Activated T-cell treated with anti-CD3 and anti-CD28 coated beads for 1 hour (primary cell): ENCODE measurements around the gene ROR1.

Experiments used
- DNase-seq: peaks from one replicate; pipeline ENCODE4 v3.0.0-alpha.2; 2020; ENCODE audit warnings: low read depth

The ROR1 gene

DNA sequence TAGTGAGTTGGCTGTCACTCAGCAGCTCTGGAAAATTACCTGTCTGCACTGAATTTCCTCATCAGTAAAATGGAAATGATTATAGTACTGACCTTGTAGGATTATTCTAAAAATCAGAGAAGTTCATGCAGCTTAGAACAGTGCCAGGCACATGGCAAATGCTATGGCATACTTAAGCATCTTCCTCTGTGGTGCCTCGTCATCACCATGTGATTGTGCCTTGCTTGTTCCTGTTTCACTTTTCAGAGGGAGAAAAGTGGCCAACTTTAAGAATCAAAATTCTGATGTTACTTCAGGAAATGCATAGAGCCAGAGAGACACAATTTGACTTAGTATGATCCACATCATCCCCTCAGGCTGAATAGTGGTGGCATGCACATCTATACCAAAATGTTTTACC lies 203.6 kb downstream of the ROR1 start:
- DNase-seq: no peak

DNA sequence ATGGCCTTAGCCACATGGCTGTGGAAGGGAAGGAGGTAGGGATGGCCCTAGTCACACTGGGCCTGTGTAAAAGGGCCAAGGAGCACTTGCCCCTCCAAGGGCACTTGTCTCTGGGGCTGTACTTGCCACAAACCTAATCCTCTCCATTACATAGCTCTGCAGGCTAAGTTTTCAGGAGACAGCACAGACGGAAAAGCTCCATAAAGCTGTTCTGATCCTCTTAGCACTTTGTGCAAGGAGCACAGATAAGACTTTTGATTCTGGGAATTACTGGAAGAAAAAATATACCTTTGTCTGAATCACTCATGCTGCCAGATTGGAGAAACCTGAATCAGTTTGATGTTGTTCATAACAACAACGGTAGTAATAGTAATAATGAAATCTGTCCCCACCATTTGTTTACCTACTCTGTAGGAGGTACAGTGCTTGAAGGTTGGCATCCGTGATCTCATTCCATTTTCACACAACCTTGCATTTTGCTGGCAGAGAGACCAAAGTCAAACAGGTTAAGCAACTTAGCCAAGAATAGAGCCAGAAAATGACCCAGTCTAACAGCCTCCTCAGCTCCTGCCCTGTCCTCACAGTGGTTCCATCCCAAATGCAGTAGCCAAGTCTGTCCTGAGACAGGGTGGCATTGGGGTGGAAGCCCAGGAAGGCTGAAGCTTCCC lies 207.1 kb downstream of the ROR1 start:
- no peak for DNase-seq

DNA sequence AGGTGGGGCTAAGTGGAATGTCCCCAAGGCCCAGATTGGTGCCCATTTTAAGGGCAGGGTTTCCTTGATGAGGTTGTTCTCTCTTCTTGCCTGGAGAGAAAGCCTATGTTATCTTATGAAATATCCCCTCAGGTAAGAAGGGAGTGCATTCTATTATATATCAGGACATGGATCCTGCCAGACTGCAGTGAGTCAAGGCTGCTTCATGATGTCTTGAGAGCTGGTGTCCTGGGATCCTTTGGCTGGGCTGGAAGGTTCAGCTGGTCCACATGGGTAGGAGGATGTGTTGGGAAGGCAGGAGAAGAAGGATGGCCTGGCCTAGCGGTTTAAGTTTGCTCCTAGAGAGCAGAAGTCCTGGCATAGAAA lies 207.6 kb downstream of the ROR1 start:
- no peak for DNase-seq

DNA sequence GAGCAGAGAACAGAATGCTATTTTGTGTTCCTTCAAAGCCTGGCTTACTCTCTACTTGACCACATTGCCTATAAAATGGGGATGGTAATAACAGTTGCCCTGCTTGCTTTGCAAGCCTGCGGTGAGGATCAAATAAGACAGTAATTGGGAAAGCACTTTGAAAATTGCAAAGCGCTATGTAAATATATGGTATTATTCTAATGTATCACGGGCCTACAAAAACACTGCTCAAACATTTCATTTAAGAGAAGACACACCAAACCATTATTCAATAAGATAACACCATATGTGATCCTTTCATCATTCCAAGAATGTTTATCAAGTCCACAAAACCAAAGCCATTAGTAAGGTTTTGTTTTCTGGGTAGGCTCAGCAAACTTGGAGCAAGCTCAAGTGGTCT lies 208.4 kb downstream of the ROR1 start:
- no peak for DNase-seq

DNA sequence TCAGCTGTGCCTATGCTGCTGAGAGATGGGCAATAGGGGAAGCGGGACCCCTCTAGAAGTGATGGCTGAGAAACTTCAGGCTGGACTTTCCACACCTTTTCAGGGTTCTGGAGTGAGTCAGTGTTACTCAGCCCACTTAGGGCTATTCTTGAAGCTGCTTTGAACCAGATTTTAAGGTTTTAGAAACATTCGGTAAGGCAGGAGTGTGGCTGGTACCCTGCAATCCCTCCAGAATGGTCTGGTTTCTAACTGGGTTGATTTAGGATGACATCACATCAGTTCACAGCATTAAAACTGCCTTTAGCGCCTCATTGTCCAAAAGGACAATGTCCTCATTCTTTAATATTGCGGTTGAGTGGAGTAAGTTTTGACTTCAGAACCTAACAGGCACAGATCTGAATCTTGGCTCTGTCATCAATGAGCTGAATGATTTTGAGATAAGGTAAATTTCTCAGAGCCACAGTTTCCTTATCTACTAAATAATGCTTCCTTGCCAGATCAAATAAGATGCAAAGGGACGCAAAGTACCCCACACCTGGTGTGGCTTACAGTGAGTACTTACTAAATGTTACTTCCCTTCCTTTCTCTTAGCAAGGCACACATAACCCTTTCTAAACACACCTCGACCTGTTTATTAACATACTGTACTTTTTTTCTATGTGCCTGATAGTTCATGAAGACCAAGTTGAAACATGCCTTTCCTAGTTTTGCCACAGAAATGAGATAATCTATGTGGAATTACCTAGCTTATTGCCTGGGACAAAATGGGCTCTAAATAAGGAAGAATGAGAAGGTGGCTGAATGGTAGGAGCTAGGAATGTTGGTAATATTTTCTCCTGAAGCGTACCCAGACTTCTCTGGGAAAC lies 209.8 kb downstream of the ROR1 start:
- DNase-seq: no peak

DNA sequence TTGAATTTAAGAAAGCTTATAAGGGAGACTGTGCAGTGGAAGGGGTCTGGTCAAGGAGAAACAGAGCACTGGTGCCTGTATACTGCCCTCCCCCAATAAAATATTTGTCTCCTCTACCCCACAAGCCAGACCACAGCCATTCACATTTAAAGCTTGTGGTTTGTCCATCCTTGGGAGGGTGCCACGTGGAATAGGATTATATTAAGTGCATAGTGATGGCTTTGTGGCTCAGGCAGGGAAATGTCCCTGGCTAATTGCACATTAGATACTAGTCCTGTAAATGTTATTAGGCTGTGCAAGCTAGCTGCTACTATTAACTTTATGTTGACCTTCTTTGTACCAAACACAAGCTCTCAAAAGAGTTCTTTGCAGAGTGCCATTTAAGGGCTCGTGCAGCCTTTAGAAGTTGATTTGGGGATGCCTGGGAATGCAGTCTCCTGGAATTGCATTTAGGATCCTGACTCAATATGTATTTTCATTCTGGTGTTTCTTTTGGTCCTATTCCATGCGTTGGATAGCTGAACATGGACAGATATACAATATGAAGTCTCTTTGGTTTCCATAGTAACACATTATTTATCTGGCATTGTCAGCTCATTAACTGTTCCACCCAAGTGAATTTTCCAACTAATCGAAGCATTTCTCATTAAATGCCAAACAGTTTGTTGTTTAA lies 210.6 kb downstream of the ROR1 start:
- DNase-seq: no peak

DNA sequence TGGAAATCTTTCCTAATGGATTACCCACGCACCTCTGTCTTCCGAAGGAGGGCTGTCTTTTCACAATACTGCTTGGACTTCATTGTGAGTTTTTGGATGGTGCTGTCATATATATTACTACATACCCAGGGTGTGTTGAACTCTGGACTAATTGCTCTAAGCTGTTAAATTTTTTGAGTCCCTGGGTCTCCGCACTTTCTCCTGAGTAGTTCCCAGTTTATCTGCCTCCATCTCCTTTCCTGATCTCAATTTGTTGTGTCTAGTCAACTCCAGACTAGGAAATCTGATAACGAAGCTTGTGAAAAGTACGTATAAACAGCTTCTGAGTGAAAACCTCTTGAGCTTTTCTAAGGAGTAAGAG lies 211.1 kb downstream of the ROR1 start:
- DNase-seq: no peak

DNA sequence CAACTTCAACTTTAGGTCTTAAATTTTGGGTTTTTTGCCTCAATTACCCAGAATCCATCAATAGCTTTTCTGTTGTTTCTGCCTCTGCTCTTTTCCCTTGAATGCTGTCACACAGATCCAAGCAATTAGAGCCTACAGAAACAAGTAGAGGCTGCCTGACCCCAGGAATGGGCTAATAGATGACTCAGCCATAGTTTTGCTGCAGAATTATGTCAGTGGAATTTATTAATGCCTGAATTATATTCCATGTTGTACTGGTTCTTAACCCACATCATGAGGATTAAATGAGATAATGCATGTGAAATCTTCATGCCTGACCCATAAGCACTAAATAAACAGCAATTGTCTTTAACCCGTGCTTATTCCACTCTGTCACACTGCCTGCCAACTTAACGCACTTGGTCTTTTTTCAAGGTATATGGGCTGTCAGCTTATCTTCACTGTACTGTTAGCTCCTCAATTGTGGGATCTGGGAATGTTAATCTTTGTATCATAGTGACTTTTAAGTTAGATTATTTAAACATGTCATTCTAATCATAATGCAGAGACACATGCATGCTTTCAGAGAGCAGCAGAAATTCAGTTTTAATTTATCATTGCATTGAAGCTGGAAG lies 213.3 kb downstream of the ROR1 start:
- DNase-seq: no peak

DNA sequence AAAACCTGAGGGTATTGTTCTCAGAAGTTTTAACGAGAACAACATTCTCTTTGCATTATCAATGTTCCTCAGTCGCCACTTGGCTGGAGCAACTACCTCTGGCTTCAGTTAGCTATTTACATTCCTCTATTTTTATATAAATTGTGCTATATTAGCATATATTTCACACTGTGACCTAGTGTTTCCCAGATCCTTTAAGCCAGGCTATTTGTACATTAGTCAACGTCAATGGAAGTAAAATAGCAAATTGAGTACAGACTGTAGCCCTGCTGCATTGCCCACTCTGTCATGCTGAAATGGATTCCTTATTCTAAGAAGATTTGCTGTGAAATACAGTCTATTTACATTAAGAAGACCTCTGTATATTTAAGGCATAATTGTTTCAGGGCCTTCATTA lies 213.8 kb downstream of the ROR1 start:
- no peak for DNase-seq

DNA sequence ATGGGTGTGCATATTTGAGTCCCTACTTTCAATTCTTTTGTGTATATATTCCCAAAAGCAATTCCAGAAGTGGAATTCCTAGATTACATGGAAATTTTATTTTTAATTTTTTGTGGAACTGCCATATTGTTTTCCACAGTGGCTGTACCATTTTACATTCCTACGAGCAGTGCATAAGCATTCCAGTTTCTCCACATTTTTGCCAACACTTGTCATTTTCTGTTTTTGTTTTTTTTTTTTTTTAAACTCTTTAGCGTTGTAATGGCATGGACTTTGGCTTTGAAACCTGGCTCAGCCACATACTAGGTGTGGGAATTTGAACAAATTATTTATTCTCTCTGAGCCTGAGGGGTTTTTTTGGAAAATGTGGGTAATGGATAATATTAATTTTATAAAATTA lies 215.1 kb downstream of the ROR1 start:
- DNase-seq: no peak

DNA sequence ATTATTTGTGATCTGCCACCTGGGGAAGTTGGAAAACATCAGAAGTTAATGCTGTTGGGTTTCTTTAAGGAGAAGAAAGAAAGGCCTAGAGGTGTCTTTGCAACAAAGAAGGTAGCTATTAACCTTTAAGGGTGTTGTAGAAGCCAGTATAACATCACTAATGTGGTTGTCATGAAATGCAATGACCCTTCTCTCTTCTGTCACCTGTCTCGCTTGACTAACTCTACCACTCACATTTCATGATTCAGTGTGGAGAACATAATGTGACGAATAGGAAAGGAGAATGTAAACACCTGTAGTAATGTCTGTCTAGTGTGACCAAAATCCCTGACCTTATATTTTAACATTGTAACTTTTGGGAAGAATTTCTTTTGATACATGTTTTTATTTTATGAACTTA lies 217.9 kb downstream of the ROR1 start:
- DNase-seq: no peak

DNA sequence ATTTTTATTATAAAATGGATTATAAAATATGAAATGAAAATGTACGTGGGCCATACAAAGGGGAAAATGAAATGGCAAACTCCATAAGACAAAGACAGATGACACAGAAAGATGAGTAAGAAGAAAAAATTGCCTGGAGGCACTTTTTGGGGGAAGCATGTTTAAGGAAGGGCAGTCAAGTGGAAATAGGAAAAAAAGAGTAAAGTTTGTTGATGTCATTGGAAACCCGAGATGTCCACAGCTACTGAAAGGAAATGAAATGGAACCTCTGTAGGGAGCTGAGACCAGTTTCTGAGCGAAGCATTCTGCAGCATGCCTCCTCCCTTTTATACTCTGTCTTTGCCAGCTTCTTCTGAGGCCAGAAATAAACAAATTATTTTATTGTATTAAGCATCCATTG lies 226.2 kb downstream of the ROR1 start:
- DNase-seq: no peak

DNA sequence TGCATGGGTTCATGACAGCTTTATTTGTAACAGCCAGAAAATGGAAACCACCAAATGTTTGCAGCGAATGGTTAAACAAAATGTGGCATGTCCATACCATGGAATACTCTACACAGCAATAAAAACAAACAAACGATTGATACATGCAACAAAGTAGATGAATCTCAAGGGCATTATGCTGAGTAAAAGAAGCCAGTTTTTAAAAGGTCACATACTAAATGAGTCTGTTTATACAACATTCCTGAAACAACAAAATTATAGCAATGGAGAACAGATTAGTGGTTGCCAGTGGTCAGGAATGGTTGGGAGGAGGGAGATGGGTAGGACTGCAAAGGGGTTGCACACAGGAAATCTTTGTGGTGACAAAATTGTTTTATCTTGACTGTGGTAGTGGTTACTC lies 227.2 kb downstream of the ROR1 start:
- no peak for DNase-seq

DNA sequence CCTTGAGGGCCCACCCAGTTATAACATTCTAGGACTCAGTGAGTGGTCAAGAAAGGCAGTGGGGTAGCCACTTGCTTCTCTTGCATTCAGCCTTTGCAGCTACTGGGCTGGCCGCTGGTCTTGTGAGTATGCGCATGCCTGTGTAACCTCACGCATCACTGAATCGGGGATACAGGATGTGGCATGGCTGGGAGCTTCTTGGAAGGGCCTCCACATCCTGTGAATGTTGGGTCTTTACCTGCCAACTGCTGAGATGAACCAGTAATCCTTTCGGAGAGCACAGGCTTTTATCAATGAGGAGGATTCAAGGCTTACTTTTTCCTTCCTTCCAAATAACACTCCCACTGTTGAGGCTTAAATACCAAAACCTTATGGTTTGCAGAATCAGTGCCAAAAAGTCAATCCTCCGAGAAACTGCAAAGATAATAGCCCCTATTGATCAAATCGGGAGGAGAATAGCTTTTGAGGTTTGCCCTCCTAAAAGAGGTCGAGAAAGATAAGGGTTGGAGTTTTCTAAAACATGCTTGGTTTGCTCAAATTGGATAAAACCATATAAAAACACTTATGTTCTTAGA lies 230.7 kb downstream of the ROR1 start:
- no peak for DNase-seq

DNA sequence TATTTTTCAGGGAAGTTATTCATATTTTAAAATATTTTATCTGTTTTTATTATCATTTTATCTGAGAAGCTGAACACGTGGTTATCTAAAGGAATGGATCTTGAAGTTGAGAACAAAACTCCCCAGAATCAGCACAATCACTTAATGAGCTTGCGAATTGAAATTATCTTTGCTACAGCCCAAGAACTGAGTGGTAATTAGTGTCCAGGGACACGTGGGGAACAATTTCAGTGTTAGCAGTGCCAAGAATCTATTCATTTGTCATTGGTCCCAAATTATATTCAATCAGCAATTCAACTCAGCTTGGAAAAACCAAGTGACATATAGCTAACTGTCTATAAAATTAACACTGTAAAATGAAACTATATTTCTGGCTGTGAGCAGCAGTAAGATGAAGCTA lies 232.0 kb downstream of the ROR1 start:
- DNase-seq: no peak

DNA sequence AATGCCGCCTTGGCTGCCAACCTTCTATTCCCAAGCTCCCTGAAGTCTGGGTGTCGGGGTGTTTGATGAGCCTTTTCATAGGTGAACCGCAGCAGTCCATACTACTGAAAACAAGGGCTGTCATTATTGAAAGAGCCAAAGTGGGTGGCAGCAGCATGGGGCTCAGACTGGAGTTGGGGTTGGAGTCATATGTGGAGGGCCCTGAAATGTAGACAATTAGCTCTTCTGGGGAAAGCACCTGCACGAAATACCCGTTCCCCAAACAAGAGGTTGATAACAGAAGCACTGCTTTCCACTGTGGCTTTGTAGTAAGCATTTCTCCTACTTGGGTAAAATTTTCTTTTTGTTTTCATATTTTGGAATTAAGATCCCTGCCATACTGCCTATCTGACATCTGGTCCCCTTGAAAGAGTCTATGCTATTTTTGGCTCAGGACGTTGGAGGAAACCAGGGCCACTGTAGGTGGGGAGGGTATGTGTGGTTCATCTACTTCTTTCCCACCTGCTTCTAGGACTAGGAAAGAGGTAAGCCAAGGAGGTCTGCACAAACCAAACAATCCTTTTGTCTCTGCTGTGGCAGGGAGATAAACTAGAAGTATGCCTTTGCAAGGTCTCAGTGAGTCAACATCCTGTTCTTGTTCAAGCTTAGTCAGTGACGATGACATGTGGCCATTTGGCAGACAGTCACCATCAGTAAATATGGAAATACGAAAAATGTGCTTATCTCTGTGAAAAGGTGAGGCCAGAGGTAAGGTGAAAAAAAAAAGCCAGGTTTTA lies 232.6 kb downstream of the ROR1 start:
- DNase-seq: no peak

DNA sequence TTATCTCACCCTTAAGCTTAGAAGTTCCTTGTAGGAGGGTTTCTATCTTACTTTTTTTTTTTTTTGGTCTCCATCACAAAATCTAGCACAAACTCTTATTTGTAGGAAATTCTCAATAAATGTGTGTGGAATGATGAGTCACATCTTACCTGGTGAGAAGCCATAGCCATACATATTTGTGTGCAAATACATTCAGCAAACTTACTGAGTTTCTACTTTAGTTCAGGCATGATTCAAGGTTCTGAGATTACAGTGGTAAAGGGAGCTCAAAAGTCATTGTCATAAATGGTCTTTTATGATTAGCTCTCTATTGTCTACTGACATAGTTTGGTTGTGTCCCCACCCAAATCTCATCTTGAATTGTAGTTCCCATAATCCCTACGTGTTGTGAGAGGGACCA lies 236.5 kb downstream of the ROR1 start:
- DNase-seq: no peak

DNA sequence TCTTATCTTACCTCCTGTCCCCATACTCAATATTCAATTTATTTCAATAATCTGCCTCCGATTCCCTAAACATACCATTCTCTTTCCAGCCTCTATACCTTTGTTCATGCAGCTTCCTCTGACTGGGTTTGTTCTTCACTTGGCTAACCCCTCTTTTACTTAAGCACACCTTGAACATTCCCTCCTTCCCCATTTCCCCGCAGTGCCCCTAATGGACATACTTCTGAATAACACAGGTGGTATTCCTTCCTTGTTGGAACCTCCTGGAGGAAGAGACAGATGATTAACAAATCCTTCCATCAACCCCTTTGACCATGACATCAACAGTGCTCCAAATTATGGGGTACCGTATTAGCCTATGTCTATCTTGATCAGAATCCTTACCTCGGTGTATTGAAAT lies 239.6 kb downstream of the ROR1 start:
- no peak for DNase-seq

DNA sequence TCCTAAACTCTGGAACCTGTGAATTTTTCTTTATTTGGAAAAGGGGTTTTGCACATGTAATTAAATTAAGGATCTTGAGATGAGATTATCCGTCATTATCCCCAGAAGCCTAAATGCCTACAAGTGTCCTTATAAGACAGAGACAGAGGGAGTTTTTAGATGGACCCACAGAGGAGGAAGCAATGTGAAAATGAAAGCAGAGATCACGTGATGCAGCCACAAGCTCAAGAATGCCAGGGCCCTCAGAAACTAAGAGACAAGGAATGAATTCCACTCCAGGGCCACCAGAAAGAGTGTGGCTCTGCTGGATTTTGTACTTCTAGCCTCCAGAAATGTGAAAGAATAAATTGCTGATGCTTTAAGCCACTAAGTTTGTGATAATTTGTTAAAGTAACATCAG lies 246.0 kb downstream of the ROR1 start:
- no peak for DNase-seq

DNA sequence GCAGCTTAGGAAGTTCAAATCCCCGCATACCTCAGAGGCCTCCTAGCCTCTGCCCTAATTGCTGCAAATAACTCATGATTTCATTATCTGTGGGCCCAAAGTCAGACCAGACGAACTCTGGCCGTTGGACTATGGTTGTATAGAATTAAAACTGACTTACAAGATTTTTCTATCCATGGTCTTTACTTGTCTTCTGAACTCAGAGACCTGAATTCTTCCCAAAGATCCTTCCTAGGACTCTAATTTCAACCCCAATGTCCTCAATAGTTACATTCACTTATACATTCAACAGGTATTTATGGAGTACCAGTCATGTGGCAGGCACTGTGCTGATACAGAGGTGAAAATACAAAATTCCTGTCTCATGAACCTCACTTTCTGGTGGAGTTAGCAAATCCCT lies 247.2 kb downstream of the ROR1 start:
- DNase-seq: no peak

DNA sequence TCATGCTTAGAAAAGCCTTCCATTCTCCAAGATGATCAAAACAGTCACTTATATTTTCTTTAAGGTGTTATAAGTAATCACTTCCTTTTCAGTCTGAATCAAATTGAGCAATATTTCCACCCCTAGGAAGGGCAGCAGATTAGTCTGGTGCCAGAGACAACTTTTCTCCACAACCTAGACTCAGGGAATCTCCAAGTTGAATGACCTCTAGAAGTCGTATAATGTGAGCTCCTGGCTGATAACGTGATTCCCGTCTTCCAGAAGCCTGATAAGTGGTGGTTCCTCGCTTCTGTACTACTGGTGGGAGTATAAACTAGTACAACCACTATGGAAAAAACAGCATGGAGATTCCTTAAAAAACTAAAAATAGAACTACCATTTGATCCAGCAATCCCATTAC lies 251.2 kb downstream of the ROR1 start:
- no peak for DNase-seq

DNA sequence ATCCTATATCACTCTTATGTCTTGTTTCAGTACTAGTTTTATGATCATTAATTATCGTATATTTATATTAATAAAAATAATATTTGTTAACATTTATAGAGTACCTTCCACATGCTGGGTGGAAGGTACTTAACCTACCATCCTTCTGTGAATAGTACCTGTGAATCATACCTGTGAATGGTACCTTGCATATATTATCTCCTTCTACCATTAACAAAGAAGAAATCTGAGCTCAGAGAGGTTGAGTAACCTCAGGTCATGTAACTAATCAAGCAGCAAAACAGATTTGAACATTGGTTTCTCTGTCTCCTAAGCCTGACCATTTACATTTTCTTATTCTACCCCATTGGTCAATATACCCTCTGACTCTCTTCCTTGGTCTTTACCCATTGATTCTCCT lies 255.2 kb downstream of the ROR1 start:
- DNase-seq: no peak
